Cardiac muscle cell (in vitro differentiated cells and primary cell): Measurements from ENCODE around the gene CNN2. TPM values are rescaled to one million over a fixed set of nuclear protein-coding genes. Genes with fewer than 3 reads are reported as not detected.

Experiments
- DNase-seq, 2 donors: peaks; one replicate each; pipeline versions ENCODE4 v3.0.0 to v3.0.0-alpha.2; 2010 to 2017; ENCODE audit warnings: low read depth in 1 of 2, low spot score in 1 of 2
- H3K27ac ChIP-seq: fragments of 200-600 bp; sonication (generic); 2 replicates; pipeline ENCODE4 v1.5.1; 2016
- H3K27me3 ChIP-seq: fragments of 200-600 bp; sonication (generic); 2 replicates; pipeline ENCODE4 v1.6.0; 2016; ENCODE audit warnings: control low read depth
- H3K36me3 ChIP-seq: fragments of 200-600 bp; sonication (generic); 2 replicates; pipeline ENCODE4 v1.5.1; 2016; ENCODE audit warnings: control low read depth
- H3K4me1 ChIP-seq: fragments of 200-600 bp; sonication (generic); 2 replicates; pipeline ENCODE4 v1.8.1; 2017; ENCODE audit warnings: low read depth, mild to moderate bottlenecking, mixed run types
- H3K4me3 ChIP-seq: fragments of 200-600 bp; sonication (generic); 2 replicates; pipeline ENCODE4 v1.5.1; 2016; ENCODE audit warnings: mild to moderate bottlenecking
- H3K9me3 ChIP-seq: fragments of 200-600 bp; sonication (generic); 2 replicates; pipeline ENCODE4 v1.5.1; 2017; ENCODE audit warnings: low read depth, mild to moderate bottlenecking, control low read depth
- CTCF ChIP-seq: IDR thresholded peaks from 2 replicates; pipeline ENCODE4 v1.5.1; 2012; ENCODE audit warnings: low read depth, mild to moderate bottlenecking, low read length
- polyA plus RNA-seq: library from polyadenylated mRNA; unstranded; fragments of >200 nt; fragmentation: Nextera tagmentation; extraction: Ambion mirVana; gene quantifications from 2 replicates; pipeline ENCODE4 v1.2.1, GENCODE V29; 2016
- total RNA-seq: library from RNA; depleted of rRNA; stranded (reverse); fragments of >200 nt; gene quantifications from 2 replicates; pipeline ENCODE4 v1.2.3, GENCODE V29; 2016

Gene CNN2
- total and polyA plus RNA-seq, 2 experiments from 2014 or later, result 158 to 185 TPM

- no peak for TF ChIP-seq CTCF
- Histone ChIP-seq H3K9me3 (no peaks in the 10 kb centered on the region), H3K36me3 (peaks cover 18% of the 10 kb centered on the region), H3K27ac (no peak overlapping the region), H3K4me1 (peaks cover 35% of the 10 kb centered on the region), H3K27me3 (no peaks in the 10 kb centered on the region), H3K4me3 (no peak overlapping the region)
- DNase-seq, result no peak
Measured at GRCh38 chr19:1015061-1015781, 11.2 kb upstream of the CNN2 start.

- Histone ChIP-seq H3K27me3 (no peaks in the 10 kb centered on the region), H3K9me3 (no peaks in the 10 kb centered on the region), H3K36me3 (peaks cover 14% of the 10 kb centered on the region), H3K27ac (peak overlapping the region; percentile 36), H3K4me3 (no peak overlapping the region), H3K4me1 (peaks cover 35% of the 10 kb centered on the region)
- DNase-seq, result no peak
- no peak for TF ChIP-seq CTCF
Measured at GRCh38 chr19:1015782-1016646, 10.4 kb upstream of the CNN2 start.

GRCh38 chr19:1016647-1017114 is 9.7 kb upstream of the CNN2 start:
- Histone ChIP-seq H3K9me3 (no peaks in the 10 kb centered on the region), H3K36me3 (peaks cover 13% of the 10 kb centered on the region), H3K27me3 (no peaks in the 10 kb centered on the region), H3K4me3 (no peak overlapping the region), H3K27ac (peak overlapping the region; percentile 36), H3K4me1 (peaks cover 35% of the 10 kb centered on the region)
- no peak for TF ChIP-seq CTCF
- DNase-seq, result no peak

GRCh38 chr19:1017115-1017905 is 9.1 kb upstream of the CNN2 start:
- no peak for DNase-seq
- H3K27ac ChIP-seq, result peak overlapping the region; percentile 36
- TF ChIP-seq CTCF, result no peak
- peaks cover 11% of the 10 kb centered on the region for H3K36me3 ChIP-seq
- peaks cover 35% of the 10 kb centered on the region for H3K4me1 ChIP-seq
- no peaks in the 10 kb centered on the region for H3K9me3 ChIP-seq
- no peak overlapping the region for H3K4me3 ChIP-seq
- H3K27me3 ChIP-seq, result no peaks in the 10 kb centered on the region

- no peak overlapping the region for H3K4me3 ChIP-seq
- no peak for DNase-seq
- peaks cover 9% of the 10 kb centered on the region for H3K36me3 ChIP-seq
- no peaks in the 10 kb centered on the region for H3K27me3 ChIP-seq
- peak overlapping the region; percentile 36 for H3K27ac ChIP-seq
- H3K4me1 ChIP-seq, result peaks cover 35% of the 10 kb centered on the region
- no peak for TF ChIP-seq CTCF
- H3K9me3 ChIP-seq, result no peaks in the 10 kb centered on the region
Measured at GRCh38 chr19:1017906-1018305, 8.5 kb upstream of the CNN2 start.
